ENCODE results near the gene DENND1B.

DENND1B gene

DNA sequence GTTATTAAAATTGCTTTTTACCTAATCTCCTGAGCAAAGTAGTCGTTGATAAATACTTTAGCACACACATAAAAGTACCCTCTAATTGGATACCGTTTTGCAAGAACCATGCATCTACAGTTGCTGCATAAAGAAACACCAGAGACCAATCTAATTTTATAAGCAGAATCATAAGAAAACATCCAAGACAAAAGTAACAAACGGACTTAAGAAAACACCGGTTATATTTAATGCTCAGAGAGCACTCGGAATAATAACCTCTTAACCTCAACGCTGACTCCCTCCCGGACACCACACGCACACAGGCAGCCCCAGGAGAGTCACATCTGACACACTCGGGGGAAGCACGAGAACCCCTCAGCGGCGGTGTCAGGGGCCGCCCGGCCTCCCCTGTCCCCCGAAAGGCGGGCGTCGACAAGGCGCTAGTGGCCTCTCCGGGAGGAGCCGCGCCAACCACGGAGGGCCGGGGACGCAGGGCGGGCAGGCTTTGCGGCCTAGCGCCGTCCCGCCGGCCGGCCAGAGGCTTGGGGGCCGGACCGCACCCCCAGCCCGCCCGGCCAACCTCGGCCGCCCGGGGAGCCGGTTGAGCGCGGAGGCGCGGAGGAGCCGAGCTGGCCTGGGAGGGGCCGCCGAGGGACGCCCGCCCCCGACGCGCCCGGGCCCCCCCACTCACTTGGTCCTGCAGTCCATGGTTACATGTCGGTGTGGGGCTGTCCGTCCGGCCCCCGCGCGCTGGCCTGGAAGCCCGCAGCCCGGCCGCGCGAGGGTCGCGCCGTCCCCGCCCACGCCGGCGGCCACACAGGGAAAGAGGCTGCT, 606 bp downstream of the DENND1B start:
- H3K4me3 ChIP-seq (ENCODE audit: low read length), result peak overlapping the region; percentile 72
- DNase-seq (ENCODE audit: low read depth), result peak; percentile 46
- TF ChIP-seq, protein P1, sequence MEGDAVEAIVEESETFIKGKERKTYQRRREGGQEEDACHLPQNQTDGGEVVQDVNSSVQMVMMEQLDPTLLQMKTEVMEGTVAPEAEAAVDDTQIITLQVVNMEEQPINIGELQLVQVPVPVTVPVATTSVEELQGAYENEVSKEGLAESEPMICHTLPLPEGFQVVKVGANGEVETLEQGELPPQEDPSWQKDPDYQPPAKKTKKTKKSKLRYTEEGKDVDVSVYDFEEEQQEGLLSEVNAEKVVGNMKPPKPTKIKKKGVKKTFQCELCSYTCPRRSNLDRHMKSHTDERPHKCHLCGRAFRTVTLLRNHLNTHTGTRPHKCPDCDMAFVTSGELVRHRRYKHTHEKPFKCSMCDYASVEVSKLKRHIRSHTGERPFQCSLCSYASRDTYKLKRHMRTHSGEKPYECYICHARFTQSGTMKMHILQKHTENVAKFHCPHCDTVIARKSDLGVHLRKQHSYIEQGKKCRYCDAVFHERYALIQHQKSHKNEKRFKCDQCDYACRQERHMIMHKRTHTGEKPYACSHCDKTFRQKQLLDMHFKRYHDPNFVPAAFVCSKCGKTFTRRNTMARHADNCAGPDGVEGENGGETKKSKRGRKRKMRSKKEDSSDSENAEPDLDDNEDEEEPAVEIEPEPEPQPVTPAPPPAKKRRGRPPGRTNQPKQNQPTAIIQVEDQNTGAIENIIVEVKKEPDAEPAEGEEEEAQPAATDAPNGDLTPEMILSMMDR (conservative IDR thresholded peaks at IDR 0.05; ENCODE audit: low read length), result no peak

DNA sequence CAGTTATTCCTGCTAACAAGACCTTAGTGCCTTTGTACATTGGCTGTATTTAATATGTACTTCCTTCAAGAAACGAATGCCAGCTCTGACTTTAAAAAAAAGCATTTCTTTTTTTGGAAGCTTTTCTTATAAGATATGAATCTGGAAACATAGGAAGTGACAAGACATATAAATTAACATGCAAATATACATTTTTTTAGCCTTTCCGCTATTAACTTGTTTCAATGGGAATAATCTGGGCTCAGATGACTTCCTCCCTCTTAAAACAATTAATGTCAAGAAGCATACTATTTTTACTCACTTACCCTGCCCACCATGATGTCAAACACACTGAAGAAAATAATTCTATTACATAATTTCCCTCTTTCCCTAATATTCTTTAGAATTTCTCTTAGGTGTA, 1.4 kb downstream of the DENND1B start:
- DNase-seq (ENCODE audit: low read depth), result no peak
- peak overlapping the region; percentile 72 for H3K4me3 ChIP-seq (ENCODE audit: low read length)
- TF ChIP-seq, protein P1 (conservative IDR thresholded peaks at IDR 0.05; ENCODE audit: low read length), result no peak

DNA sequence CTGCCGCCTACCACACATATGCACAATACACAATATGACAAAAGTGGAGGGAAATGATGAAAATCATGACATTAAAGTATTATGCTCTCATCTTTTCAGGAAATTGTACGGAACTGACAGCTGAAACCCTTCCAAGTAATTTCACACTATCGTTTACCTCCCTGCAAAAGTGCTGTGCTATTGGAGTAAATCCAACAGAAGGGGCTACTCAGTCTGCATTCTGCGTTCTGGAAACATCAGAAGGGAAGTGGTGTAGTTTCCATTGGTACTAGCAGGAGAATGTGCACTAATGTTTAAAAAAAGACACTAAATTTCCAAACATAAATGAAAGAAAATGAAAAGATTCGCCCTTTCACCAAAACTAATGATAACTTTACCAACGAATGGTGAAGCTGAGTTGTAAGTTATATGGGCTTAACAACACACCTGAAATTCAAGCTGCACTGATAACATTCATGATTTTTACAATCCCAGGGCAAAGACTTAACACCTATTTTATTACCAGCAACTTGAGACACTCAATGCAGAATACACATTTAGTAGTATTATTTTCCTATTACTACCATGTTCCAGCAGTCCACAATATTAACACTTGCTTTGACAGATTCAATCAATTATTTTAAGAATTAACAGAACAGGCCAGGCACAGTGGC, 3.2 kb downstream of the DENND1B start:
- no peak for DNase-seq (ENCODE audit: low read depth)
- TF ChIP-seq, protein P1 (conservative IDR thresholded peaks at IDR 0.05; ENCODE audit: low read length), result no peak
- H3K4me3 ChIP-seq (ENCODE audit: low read length), result no peak overlapping the region

DNA sequence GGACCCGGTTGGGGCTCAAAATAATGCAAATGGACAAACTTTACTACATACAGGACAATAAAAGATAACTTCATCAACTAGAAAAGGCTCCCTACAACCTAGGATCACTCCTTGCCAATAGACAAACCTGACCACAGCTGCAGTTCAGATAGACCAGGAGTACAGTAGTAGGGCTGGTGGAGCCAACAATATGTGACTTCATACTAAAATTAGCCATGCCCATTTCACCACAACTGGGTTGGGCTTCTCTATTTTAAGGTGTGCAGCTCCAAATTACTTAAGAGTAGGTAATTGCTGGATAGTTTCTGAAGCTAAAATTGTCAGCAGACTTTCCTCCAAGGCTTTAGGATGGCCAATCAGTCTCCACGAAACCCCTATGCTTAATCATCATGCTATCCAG, 3.9 kb downstream of the DENND1B start:
- H3K4me3 ChIP-seq (ENCODE audit: low read length), result no peak overlapping the region
- TF ChIP-seq, protein P1 (conservative IDR thresholded peaks at IDR 0.05; ENCODE audit: low read length), result no peak
- no peak for DNase-seq (ENCODE audit: low read depth)

DNA sequence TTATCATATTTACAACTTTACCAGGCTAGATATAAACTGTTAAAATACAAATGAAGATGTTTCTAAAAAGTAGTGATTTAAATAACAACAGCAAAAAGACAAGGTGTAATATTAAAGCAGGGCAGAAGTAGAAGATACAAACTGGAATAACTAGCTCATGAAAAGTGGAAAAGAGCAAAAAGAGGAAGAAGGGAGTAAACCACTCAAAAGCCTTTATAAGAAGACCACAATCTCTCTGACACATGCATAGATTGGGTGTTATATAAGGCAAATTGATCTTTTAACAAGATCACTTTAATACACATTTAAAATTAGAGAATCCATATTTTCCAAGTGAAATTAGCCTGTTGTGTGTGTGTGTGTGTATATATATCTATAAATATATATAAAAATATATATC, 5.0 kb downstream of the DENND1B start:
- no peak for DNase-seq (ENCODE audit: low read depth)
- H3K4me3 ChIP-seq (ENCODE audit: low read length), result no peak overlapping the region
- TF ChIP-seq, protein P1 (conservative IDR thresholded peaks at IDR 0.05; ENCODE audit: low read length), result no peak

DNA sequence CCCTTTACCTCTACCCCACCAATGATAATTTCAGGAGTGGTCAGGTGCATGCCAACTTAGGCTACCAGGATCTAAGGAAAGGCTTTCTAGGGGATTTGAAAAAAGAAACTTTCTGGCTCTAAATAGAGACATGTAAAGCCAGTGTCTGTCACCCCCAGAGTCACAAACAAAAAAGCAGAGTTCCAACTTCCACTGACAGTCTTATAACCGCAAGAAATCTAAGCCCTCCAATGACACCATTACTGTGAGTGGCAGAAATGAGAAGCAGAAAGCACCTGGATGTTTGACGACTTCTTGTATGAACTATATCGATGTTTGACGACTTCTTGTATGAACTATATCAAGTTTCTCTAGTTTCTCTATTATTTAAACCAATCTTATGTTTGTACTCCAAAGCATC, 6.0 kb downstream of the DENND1B start:
- DNase-seq (ENCODE audit: low read depth), result no peak
- no peak overlapping the region for H3K4me3 ChIP-seq (ENCODE audit: low read length)
- TF ChIP-seq, protein P1 (conservative IDR thresholded peaks at IDR 0.05; ENCODE audit: low read length), result no peak
